ENCODE data around the gene MAS1.

MAS1 gene

DNA sequence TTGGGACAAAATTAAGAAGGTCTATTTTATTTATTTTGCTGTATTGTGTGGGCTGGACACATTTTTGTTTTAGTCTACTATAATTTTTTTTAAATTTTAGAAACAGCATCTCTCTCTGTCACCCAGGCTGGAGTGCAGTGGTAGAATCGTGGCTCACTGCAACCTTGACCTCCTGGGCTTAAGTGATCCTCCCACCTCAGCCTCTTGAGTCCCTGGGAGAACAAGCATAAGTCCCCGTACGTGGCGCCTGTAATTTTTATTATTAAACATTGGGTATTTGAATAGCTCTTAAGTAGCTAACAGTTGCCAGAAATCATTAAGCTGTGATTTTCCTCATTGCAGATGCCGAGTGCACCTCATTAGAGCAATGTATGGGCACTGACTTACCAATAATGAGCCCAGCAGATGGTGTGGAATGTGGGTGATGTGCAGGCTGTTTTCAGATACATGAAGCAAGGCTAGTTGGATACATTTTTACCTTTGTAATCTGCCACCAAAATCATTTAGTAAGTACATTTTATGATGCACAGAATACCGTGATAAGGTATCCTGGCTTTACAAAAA lies 10.3 kb upstream of the MAS1 start:
- DNase-seq: no peak

- DNase-seq: no peak
Measured at GRCh38 chr6:159884720-159885119, 6.1 kb upstream of the MAS1 start.

DNA sequence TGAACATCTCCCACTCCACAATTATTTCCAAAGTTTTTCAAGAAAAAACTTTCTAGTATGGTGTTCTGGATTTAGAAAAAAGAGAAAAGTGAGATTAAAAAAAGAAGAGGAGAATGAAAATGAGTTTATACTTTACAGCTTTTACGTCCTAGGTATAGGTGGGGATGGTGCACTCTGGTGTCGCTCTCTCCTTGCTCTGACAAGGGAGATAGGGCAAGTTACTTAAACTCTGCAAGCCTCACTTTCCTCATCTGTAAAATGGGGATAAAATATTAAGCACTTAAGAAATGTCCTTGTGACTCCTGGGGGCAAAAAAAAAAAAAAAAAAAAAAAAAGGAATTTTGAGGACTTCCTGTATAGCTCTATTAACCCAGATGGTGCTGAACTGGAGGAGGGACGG lies 4.5 kb upstream of the MAS1 start:
- DNase-seq: no peak

DNA sequence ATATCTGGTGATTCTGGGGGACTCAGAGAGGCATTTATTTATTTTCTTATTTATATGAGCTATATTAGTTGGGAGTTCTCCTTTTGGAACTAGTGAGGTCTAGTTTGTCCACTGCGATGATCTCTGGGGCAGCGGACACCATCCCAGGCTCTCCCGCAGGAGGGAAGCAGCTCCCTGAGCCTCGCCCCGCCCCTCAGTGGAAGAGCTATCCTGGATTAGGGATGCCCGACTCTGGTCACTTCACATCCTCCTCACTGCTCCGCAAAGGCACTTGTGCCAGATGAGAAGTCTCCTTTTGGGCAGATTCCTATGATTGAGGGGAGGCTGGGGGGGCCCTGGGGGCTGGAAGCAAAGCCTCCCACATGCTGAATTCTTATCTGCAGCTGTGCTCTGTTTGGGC lies 3.6 kb upstream of the MAS1 start:
- no peak for DNase-seq

- DNase-seq: no peak
Measured at GRCh38 chr6:159887761-159888160, 3.0 kb upstream of the MAS1 start.

GRCh38 chr6:159890201-159890600 lies 587 bp upstream of the MAS1 start:
- no peak for DNase-seq

DNA sequence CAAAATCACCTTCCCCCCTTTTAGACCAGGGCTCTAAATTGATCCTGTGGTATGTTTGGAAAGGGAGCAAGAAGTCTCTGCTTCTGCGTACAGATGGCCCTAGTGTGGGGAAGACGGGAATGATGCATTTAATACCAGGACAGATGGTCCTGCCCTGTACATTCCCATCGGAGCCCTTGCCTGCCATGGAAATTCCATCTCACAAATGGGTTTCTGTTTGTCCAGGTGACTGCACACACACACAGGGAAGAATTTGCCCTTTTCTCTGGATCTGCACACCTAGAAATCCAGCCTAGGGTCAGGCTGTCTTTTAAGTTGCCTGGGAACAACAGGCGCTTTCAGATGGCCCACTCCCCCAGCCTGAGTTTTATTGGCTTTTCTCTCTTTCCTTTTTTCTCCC lies 1.3 kb downstream of the MAS1 start:
- no peak for DNase-seq

- no peak for DNase-seq
Measured at GRCh38 chr6:159893064-159893463, 2.3 kb downstream of the MAS1 start.

DNA sequence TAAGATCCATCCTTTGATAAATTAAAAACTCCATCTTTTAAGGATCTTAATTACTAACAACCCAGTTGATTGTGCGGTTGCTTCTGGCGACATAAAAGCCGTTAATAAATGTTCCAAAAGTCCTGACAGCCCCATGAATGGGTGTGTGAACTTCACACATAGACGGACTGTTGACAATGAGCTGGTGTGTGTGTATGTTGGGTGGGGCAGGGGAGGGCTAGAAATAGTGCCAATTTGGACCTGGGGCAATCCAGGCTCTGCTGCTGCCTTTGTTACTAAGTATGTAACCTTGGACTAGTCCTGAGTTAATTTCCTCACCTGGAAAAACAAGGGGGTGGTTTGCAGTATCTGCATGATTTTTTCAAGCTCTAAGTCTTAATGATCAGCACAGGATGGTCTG lies 4.2 kb downstream of the MAS1 start:
- DNase-seq: no peak

DNA sequence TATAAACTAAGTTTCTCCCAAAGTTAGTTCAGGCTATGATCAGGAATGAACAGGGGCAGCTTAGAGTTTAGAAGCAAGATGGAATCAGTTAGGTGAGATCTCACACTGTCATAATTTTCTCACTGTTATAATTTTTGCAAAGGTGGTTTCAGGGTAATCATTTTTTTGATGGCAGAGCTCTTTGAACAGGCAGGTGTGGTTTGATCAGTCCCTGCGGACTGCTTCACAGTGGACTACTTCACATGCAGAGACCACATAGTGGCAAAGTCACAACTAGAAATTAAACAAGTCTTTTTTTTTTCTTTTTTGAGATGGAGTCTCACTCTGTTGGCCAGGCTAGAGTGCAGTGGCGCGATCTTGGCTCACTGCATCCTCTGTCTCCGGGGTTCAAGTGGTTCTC lies 6.8 kb downstream of the MAS1 start:
- DNase-seq: no peak

GRCh38 chr6:159898519-159898918 lies 7.7 kb downstream of the MAS1 start:
- DNase-seq: no peak

GRCh38 chr6:159899994-159900745 lies 9.4 kb downstream of the MAS1 start:
- DNase-seq: no peak

GRCh38 chr6:159902620-159903019 lies 11.8 kb downstream of the MAS1 start:
- DNase-seq: no peak

DNA sequence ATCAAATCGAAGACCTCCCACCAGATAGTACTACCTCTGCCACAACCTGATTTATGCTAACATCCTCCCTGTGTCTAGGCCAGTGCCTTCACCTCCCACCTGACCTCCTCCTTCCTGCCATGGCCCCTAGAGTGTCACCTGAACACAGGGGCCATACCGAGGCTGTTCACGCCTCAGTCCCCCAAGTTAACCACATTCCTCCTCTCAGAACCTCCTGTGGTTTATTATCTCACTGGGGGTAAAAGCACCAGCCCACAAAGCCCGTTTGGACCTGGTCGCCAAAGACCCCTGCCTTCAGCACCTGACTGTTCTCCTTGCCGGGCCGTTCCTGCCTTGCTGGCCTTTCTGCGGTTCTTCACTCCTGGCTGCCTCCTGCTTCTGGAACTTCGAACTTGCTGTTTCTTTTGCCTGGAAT lies 13.7 kb downstream of the MAS1 start:
- DNase-seq: no peak

DNA sequence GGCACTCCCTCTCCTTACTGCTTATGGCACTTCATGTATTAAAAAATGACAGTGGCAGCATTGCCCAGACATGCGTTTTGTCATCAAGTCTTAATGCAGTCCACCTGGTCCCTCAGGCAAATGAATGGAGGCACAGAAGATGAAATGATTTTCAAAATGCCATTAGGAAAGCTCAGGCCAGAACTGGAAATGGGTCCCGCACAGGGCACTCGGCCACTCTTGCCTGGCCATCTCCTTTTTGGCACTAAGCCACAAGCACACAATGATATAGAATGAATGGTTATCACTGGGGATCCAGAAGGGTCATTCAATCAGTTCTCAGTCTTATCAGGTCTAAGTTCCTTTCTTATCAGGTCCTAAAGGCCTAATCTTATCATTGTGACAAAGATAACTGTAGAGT lies 15.6 kb downstream of the MAS1 start:
- DNase-seq: no peak

- DNase-seq: no peak
Measured at GRCh38 chr6:159908535-159908934, 17.7 kb downstream of the MAS1 start.

GRCh38 chr6:159908979-159909378 lies 18.2 kb downstream of the MAS1 start:
- DNase-seq: no peak

GRCh38 chr6:159910342-159910741 lies 19.6 kb downstream of the MAS1 start:
- no peak for DNase-seq

GRCh38 chr6:159913375-159913774 lies 22.6 kb downstream of the MAS1 start:
- DNase-seq: no peak

- DNase-seq: no peak
Measured at GRCh38 chr6:159913862-159914564, 23.2 kb downstream of the MAS1 start.

DNA sequence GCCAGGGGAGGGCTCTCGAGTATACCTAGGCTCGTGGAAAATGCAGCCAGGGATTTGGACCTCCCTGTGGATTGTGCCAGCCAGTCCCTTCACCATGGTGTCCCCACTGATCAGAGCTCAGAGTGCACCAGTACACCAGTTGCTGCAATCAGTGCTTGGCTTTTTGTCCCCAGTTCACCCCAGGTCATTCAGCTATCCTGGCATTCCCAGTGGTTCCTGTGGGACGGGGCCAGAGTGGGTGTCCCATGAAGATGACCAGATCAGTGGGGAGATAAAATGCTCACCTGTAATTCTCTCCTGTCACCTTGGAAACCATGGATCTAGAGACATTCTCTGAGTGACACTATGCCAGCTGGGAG lies 23.8 kb downstream of the MAS1 start:
- DNase-seq: no peak

GRCh38 chr6:159915397-159915796 lies 24.6 kb downstream of the MAS1 start:
- DNase-seq: no peak

- DNase-seq: no peak
Measured at GRCh38 chr6:159916237-159916636, 25.4 kb downstream of the MAS1 start.

DNA sequence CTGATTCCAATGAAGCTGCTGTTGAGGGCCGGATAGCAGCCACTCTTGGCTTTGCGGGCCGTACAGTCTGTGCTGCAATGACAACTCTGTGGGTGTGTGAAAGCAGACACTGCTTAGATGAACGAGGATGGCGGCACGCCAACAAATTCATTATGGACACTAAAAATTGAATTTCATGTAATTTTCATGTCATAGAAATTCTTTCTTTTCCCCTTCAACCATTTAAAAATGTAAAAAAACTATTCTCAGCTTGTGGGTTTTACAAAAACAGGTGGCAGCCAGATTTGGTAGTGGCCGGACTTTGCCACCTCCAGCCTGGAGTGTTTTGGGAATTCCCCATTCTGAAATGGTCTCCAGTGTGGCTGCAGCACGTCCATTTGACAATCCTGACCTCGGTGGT lies 26.0 kb downstream of the MAS1 start:
- DNase-seq: no peak

Measured in DMS79 (cell line).